Neural progenitor cell (in vitro differentiated cells): ENCODE results near the gene OR7G2. TPM values are rescaled to one million over a fixed set of nuclear protein-coding genes. Genes with fewer than 3 reads are reported as not detected.

Experiments used
- DNase-seq: peaks from one replicate; pipeline ENCODE4 v3.0.0-alpha.2; 2016; ENCODE audit warnings: low spot score
- H2AFZ ChIP-seq: fragments of 200-600 bp; sonication (generic); replicated peaks from 2 replicates; pipeline ENCODE4 v1.6.1; 2016; ENCODE audit warnings: antibody characterized with exemption
- H3F3A ChIP-seq: fragments of 200-600 bp; sonication (generic); 2 replicates; pipeline ENCODE4 v1.6.1; 2016; ENCODE audit warnings: antibody characterized with exemption, low read depth
- H3K27ac ChIP-seq: fragments of 200-600 bp; sonication (generic); 2 replicates; pipeline ENCODE4 v1.5.1; 2016; ENCODE audit warnings: mild to moderate bottlenecking
- H3K27me3 ChIP-seq: fragments of 200-600 bp; sonication (generic); 2 replicates; pipeline ENCODE4 v1.6.1; 2016; ENCODE audit warnings: mild to moderate bottlenecking, moderate library complexity
- H3K36me3 ChIP-seq: fragments of 200-600 bp; sonication (generic); 2 replicates; pipeline ENCODE4 v1.5.1; 2016
- H3K4me1 ChIP-seq: fragments of 200-600 bp; sonication (generic); 2 replicates; pipeline ENCODE4 v1.6.1; 2016; ENCODE audit warnings: mixed run types
- H3K4me2 ChIP-seq: fragments of 200-600 bp; sonication (generic); 2 replicates; pipeline ENCODE4 v1.6.1; 2016
- H3K4me3 ChIP-seq: fragments of 200-600 bp; sonication (generic); 2 replicates; pipeline ENCODE4 v1.5.1; 2016
- H3K79me2 ChIP-seq: fragments of 200-600 bp; sonication (generic); 2 replicates; pipeline ENCODE4 v1.6.1; 2016; ENCODE audit warnings: low read depth
- H3K9ac ChIP-seq: fragments of 200-600 bp; sonication (generic); 2 replicates; pipeline ENCODE4 v1.6.1; 2016
- H3K9me3 ChIP-seq: fragments of 200-600 bp; sonication (generic); 2 replicates; pipeline ENCODE4 v1.5.1; 2016; ENCODE audit warnings: low read depth
- H4K20me1 ChIP-seq: fragments of 200-600 bp; sonication (generic); 2 replicates; pipeline ENCODE4 v1.6.1; 2016; ENCODE audit warnings: low read depth
- H3K27ac Mint-ChIP-seq: 3 replicates; pipeline ENCODE4 v1.8.0; 2021; ENCODE audit warnings: mixed read lengths
- H3K27me3 Mint-ChIP-seq: 2 replicates; pipeline ENCODE4 v1.8.0; 2022; ENCODE audit warnings: low read depth, mild to moderate bottlenecking, inconsistent platforms, moderate library complexity, mixed read lengths; ENCODE audit not compliant: insufficient read depth
- H3K36me3 Mint-ChIP-seq: 3 replicates; pipeline ENCODE4 v1.8.0; 2021; ENCODE audit warnings: mixed read lengths
- H3K4me1 Mint-ChIP-seq: 3 replicates; pipeline ENCODE4 v1.8.0; 2021; ENCODE audit warnings: mixed read lengths
- H3K4me3 Mint-ChIP-seq: 3 replicates; pipeline ENCODE4 v1.8.0; 2021; ENCODE audit warnings: mild to moderate bottlenecking, moderate library complexity, mixed read lengths
- H3K9me3 Mint-ChIP-seq: 3 replicates; pipeline ENCODE4 v1.8.0; 2020; ENCODE audit warnings: mixed read lengths
- CTCF ChIP-seq: fragments of 200-600 bp; sonication (generic); IDR thresholded peaks from 2 replicates; pipeline ENCODE4 v1.5.1; 2017; ENCODE audit warnings: antibody characterized with exemption, mild to moderate bottlenecking
- EZH2 ChIP-seq: fragments of 200-600 bp; sonication (generic); IDR thresholded peaks from 2 replicates; pipeline ENCODE4 v1.6.1; 2017; ENCODE audit warnings: antibody characterized with exemption, mild to moderate bottlenecking, moderate library complexity
- EZH2phosphoT487 ChIP-seq: fragments of 200-600 bp; sonication (generic); IDR thresholded peaks from 2 replicates; pipeline ENCODE4 v1.6.1; 2017; ENCODE audit warnings: antibody characterized with exemption
- total RNA-seq: library from RNA; depleted of rRNA; stranded (reverse); fragments of >200 nt; gene quantifications from 2 replicates; pipeline ENCODE4 v1.2.3, GENCODE V29; 2015; ENCODE audit warnings: low replicate concordance

The OR7G2 gene
- total RNA-seq, 1 donor from 2014 or later = not detected

- no peaks in the 10 kb centered on the region for H3K4me1 ChIP-seq
- DNase-seq = peak; percentile 97
- Mint-ChIP-seq H3K27me3 (peaks cover 8% of the 10 kb centered on the region), H3K4me1 (no peaks in the 10 kb centered on the region), H3K27ac (peak within 1 kb of the TSS; percentile 99), H3K9me3 (peaks cover 53% of the 10 kb centered on the region), H3K4me3 (peak within 1 kb of the TSS; percentile 100), H3K36me3 (peaks cover 34% of the 10 kb centered on the region)
- H3F3A ChIP-seq = peaks cover 8% of the 10 kb centered on the region
- peak within 1 kb of the TSS; percentile 99 for H2AFZ ChIP-seq
- H3K27me3 ChIP-seq = no peaks in the 10 kb centered on the region
- no peaks in the 10 kb centered on the region for H4K20me1 ChIP-seq
- H3K36me3 ChIP-seq = peaks cover 25% of the 10 kb centered on the region
- H3K79me2 ChIP-seq = peaks cover 51% of the 10 kb centered on the region
- no peak for TF ChIP-seq EZH2
- no peak for TF ChIP-seq EZH2phosphoT487
- TF ChIP-seq CTCF = no peak
- peak within 1 kb of the TSS; percentile 79 for H3K4me3 ChIP-seq
- H3K4me2 ChIP-seq = peak within 1 kb of the TSS; percentile 82
- H3K9me3 ChIP-seq = peaks cover 25% of the 10 kb centered on the region
- peak within 1 kb of the TSS; percentile 89 for H3K9ac ChIP-seq
- no peak within 1 kb of the TSS for H3K27ac ChIP-seq
These were observed 33.0 kb upstream of the OR7G2 start, which contains the start of gene ZNF317 for GRCh38 chr19:9140159-9140874. ZNF317 (plus strand) TSS chr19:9140397; CDS start chr19:9156017, 15,620 bp downstream.

- Mint-ChIP-seq H3K36me3 (peaks cover 28% of the 10 kb centered on the region), H3K9me3 (peaks cover 48% of the 10 kb centered on the region), H3K27me3 (peaks cover 10% of the 10 kb centered on the region), H3K4me3 (peak overlapping the region; percentile 100), H3K27ac (no peak overlapping the region), H3K4me1 (no peaks in the 10 kb centered on the region)
- Histone ChIP-seq H3K36me3 (peaks cover 25% of the 10 kb centered on the region), H3K9me3 (peaks cover 19% of the 10 kb centered on the region), H2AFZ (peak overlapping the region; percentile 99), H3K27me3 (no peaks in the 10 kb centered on the region), H3K27ac (no peak overlapping the region), H4K20me1 (no peaks in the 10 kb centered on the region), H3K9ac (no peak overlapping the region), H3K79me2 (peaks cover 45% of the 10 kb centered on the region), H3K4me2 (peak overlapping the region; percentile 82), H3K4me1 (no peaks in the 10 kb centered on the region), H3F3A (peaks cover 8% of the 10 kb centered on the region), H3K4me3 (peak overlapping the region; percentile 79)
- DNase-seq = no peak
- no peak for TF ChIP-seq EZH2
- TF ChIP-seq EZH2phosphoT487 = no peak
- TF ChIP-seq CTCF = no peak
These were observed 32.4 kb upstream of the OR7G2 start for GRCh38 chr19:9139609-9140158.

- Histone ChIP-seq H3K27ac (no peak overlapping the region), H3K36me3 (no peaks in the 10 kb centered on the region), H2AFZ (no peak overlapping the region), H3F3A (peaks cover 3% of the 10 kb centered on the region), H3K4me3 (no peak overlapping the region), H3K9me3 (no peaks in the 10 kb centered on the region), H4K20me1 (no peaks in the 10 kb centered on the region), H3K4me1 (no peaks in the 10 kb centered on the region), H3K9ac (no peak overlapping the region), H3K27me3 (no peaks in the 10 kb centered on the region), H3K79me2 (no peaks in the 10 kb centered on the region), H3K4me2 (no peak overlapping the region)
- Mint-ChIP-seq H3K36me3 (no peaks in the 10 kb centered on the region), H3K27ac (no peak overlapping the region), H3K27me3 (peaks cover 10% of the 10 kb centered on the region), H3K4me3 (no peak overlapping the region), H3K9me3 (peaks cover 18% of the 10 kb centered on the region), H3K4me1 (no peaks in the 10 kb centered on the region)
- no peak for DNase-seq
- no peak for TF ChIP-seq CTCF
- TF ChIP-seq EZH2phosphoT487 = no peak
- TF ChIP-seq EZH2 = no peak
These were observed 25.1 kb upstream of the OR7G2 start for GRCh38 chr19:9132422-9132821.
